Rectal smooth muscle tissue (tissue), 1 donor: Measurements from ENCODE around the gene CARM1.

Source experiments
- H3K27ac ChIP-seq: one replicate; pipeline ENCODE4 v1.7.0; 2013; ENCODE audit warnings: low read depth, low read length, inconsistent platforms
- H3K27me3 ChIP-seq: one replicate; pipeline ENCODE4 v1.7.0; 2013; ENCODE audit warnings: low read length; ENCODE audit not compliant: control insufficient read depth, insufficient read depth
- H3K36me3 ChIP-seq: one replicate; pipeline ENCODE4 v1.7.0; 2013; ENCODE audit warnings: low read length; ENCODE audit not compliant: control insufficient read depth, insufficient read depth
- H3K4me1 ChIP-seq: one replicate; pipeline ENCODE4 v1.7.0; 2013; ENCODE audit warnings: low read length; ENCODE audit not compliant: control insufficient read depth, insufficient read depth
- H3K4me3 ChIP-seq: one replicate; pipeline ENCODE4 v1.7.0; 2013; ENCODE audit warnings: low read length
- H3K9ac ChIP-seq: one replicate; pipeline ENCODE4 v1.7.0; 2013; ENCODE audit warnings: low read length

Gene CARM1

GRCh38 chr19:10971107-10971726, 99.9 kb downstream of the CARM1 start:
- H3K36me3 ChIP-seq: no peaks in the 10 kb centered on the region
- H3K4me1 ChIP-seq: peaks cover 8% of the 10 kb centered on the region
- no peak overlapping the region for H3K9ac ChIP-seq
- no peak overlapping the region for H3K4me3 ChIP-seq
- no peaks in the 10 kb centered on the region for H3K27me3 ChIP-seq
- H3K27ac ChIP-seq: no peak overlapping the region
